Endothelial cell of umbilical vein (primary cell): ENCODE results near the gene ZBTB22. TPM values are rescaled to one million over a fixed set of nuclear protein-coding genes. Genes with fewer than 3 reads are reported as not detected.

ENCODE experiments used
- BruUV-seq: library from RNA; stranded (reverse); fragments of 400-500 nt; replicated peaks from 2 replicates; lab custom pipeline; 2021; lab: Mats Ljungman, UMichigan
- CTCF ChIA-PET: fragments of 300-600, 350-600 bp; sonication (Branson Sonifier 250); formaldehyde crosslinking; loops from one replicate; lab custom pipeline; 2021; ENCODE audit warnings: antibody characterized with exemption, inconsistent platforms; lab: Charles Lee
- POLR2A ChIA-PET: fragments of 300-600, 350-600 bp; sonication (Branson Sonifier 250); formaldehyde crosslinking; loops from one replicate; lab custom pipeline; 2021; ENCODE audit warnings: antibody characterized with exemption, inconsistent platforms; lab: Charles Lee
- DNase-seq: peaks from one replicate; pipeline ENCODE4 v3.0.0-alpha.2; 2011; ENCODE audit warnings: low read depth, low spot score
- FAIRE-seq: peaks from 2 replicates; lab custom pipeline; 2011; peaks lifted over from hg19 to GRCh38; lab: Jason Lieb, UNC
- H2AFZ ChIP-seq: 2 replicates; pipeline ENCODE4 v1.6.0; 2012; ENCODE audit warnings: low read depth, low read length, control low read depth, inconsistent platforms
- H3K27ac ChIP-seq: 2 replicates; pipeline ENCODE4 v1.5.1; 2011; ENCODE audit warnings: low read depth, mild to moderate bottlenecking, control low read depth, low read length, moderate library complexity; ENCODE audit not compliant: insufficient read depth
- H3K27me3 ChIP-seq, 2 experiments: 2 replicates each; pipeline versions ENCODE4 v1.6.0 to v1.6.1; 2011; ENCODE audit warnings: low read length in 2 of 2, mixed read lengths in 1 of 2; ENCODE audit not compliant: control insufficient read depth in 2 of 2, insufficient read depth in 2 of 2
- H3K36me3 ChIP-seq, 2 experiments: 2 replicates in 1 of 2; 3 replicates in 1 of 2; pipeline ENCODE4 v1.5.1; 2011; ENCODE audit warnings: low read length in 2 of 2, mild to moderate bottlenecking in 1 of 2, moderate library complexity in 1 of 2; ENCODE audit not compliant: control insufficient read depth in 2 of 2, insufficient read depth in 2 of 2; ENCODE audit errors: extremely low read depth in 1 of 2
- H3K4me1 ChIP-seq: 3 replicates; pipeline ENCODE4 v1.5.1; 2011; ENCODE audit warnings: mild to moderate bottlenecking, low read length; ENCODE audit not compliant: control insufficient read depth, insufficient read depth; ENCODE audit errors: extremely low read depth
- H3K4me2 ChIP-seq: 2 replicates; pipeline ENCODE4 v1.6.1; 2011; ENCODE audit warnings: low read length, control low read depth, mixed read lengths; ENCODE audit not compliant: insufficient read depth
- H3K4me3 ChIP-seq, 3 experiments: fragments of 200-600 bp in 1 of 3; sonication (generic), shearing (Covaris generic) in 1 of 3; replicated peaks in 1 of 3; 2 replicates each; pipeline ENCODE4 v1.5.1; 2011 to 2016; ENCODE audit warnings: control low read depth in 3 of 3, low read length in 3 of 3, mild to moderate bottlenecking in 2 of 3, inconsistent platforms in 1 of 3, low read depth in 1 of 3, moderate library complexity in 1 of 3; ENCODE audit not compliant: insufficient read depth in 1 of 3
- H3K79me2 ChIP-seq: 2 replicates; pipeline ENCODE4 v1.6.0; 2012; ENCODE audit warnings: low read length, inconsistent platforms; ENCODE audit not compliant: control insufficient read depth, insufficient read depth
- H3K9ac ChIP-seq: replicated peaks from 2 replicates; pipeline ENCODE3; 2011; ENCODE audit warnings: low read length, control low read depth; ENCODE audit not compliant: insufficient read depth; ENCODE audit errors: extremely low read depth
- H3K9me1 ChIP-seq: replicated peaks from 3 replicates; pipeline ENCODE4 v1.6.0; 2011; ENCODE audit warnings: mild to moderate bottlenecking, low read length; ENCODE audit not compliant: control insufficient read depth, insufficient read depth; ENCODE audit errors: extremely low read depth
- H3K9me3 ChIP-seq: replicated peaks from 2 replicates; pipeline ENCODE4 v1.5.1; 2012; ENCODE audit warnings: low read length, inconsistent platforms; ENCODE audit not compliant: control insufficient read depth, insufficient read depth
- H4K20me1 ChIP-seq: replicated peaks from 2 replicates; pipeline ENCODE3; 2011; ENCODE audit warnings: mild to moderate bottlenecking, low read length; ENCODE audit not compliant: control insufficient read depth, insufficient read depth; ENCODE audit errors: extremely low read depth
- CTCF ChIP-seq, 2 donors: IDR thresholded peaks; 1 replicate in 1 of 2; 2 replicates in 1 of 2; pipeline ENCODE4 v1.5.1; 2011; ENCODE audit warnings: low read length in 2 of 2, mild to moderate bottlenecking in 2 of 2, moderate library complexity in 2 of 2, control low read depth in 1 of 2, inconsistent platforms in 1 of 2, low read depth in 1 of 2; ENCODE audit not compliant: insufficient read depth in 1 of 2; ENCODE audit errors: extremely low read depth in 1 of 2
- EZH2 ChIP-seq: IDR thresholded peaks from 2 replicates; pipeline ENCODE4 v1.6.1; 2012; ENCODE audit warnings: borderline replicate concordance, low read depth, mild to moderate bottlenecking, moderate library complexity, low read length, inconsistent platforms; ENCODE audit not compliant: severe bottlenecking
- FOS ChIP-seq: IDR thresholded peaks from 2 replicates; pipeline ENCODE4 v1.6.1; 2011; ENCODE audit warnings: mild to moderate bottlenecking, low read length, moderate library complexity, borderline replicate concordance; ENCODE audit not compliant: insufficient read depth
- GATA2 ChIP-seq: IDR thresholded peaks from 2 replicates; pipeline ENCODE4 v1.7.0; 2011; ENCODE audit warnings: low read depth, mild to moderate bottlenecking, moderate library complexity, mixed read lengths, low read length; ENCODE audit not compliant: insufficient read length, insufficient read depth
- JUN ChIP-seq: IDR thresholded peaks from 2 replicates; pipeline ENCODE4 v1.6.1; 2011; ENCODE audit warnings: borderline replicate concordance, low read depth; ENCODE audit not compliant: insufficient read length, insufficient read depth
- MAX ChIP-seq: IDR thresholded peaks from 2 replicates; pipeline ENCODE4 v1.6.1; 2011; ENCODE audit not compliant: insufficient read depth, insufficient read length
- MYC ChIP-seq: IDR thresholded peaks from one replicate; pipeline ENCODE4 v1.6.1; 2011; ENCODE audit warnings: mild to moderate bottlenecking, low read depth, low read length
- POLR2A ChIP-seq: IDR thresholded peaks from 2 replicates; pipeline ENCODE4 v1.6.1; 2012; ENCODE audit warnings: low read depth, mild to moderate bottlenecking, control low read depth, low read length
- POLR2AphosphoS5 ChIP-seq: IDR thresholded peaks from 2 replicates; pipeline ENCODE4 v1.6.1; 2012; ENCODE audit warnings: low read depth, mild to moderate bottlenecking, control low read depth, low read length, moderate library complexity; ENCODE audit not compliant: insufficient read depth
- dilution Hi-C: fragments of 300-500 bp; cut with MboI; formaldehyde crosslinking; loops from one replicate; pipeline ENCODE4 v1.15.0; 2019; ENCODE audit warnings: low sequenced_read_pairs; ENCODE audit not compliant: extremely low pct_ligation_motif_present
- intact Hi-C: fragments of 100-400 bp; cut with micrococcal nuclease; formaldehyde crosslinking; loops from one replicate; pipeline ENCODE4 v1.10.0; 2022
- polyA plus RNA-seq, 4 experiments: library from polyadenylated mRNA; depleted of rRNA in 3 of 4; stranded (reverse) in 3 of 4; unstranded in 1 of 4; fragments of >200 nt; gene quantifications; 2 replicates each; pipeline versions ENCODE4 v1.2.1 to v1.2.3, GENCODE V29; 2011 to 2012; ENCODE audit warnings: missing spikeins in 1 of 4
- total RNA-seq: library from RNA; stranded (reverse); gene quantifications from 2 replicates; pipeline ENCODE4 v1.2.3, GENCODE V29; 2021

The ZBTB22 gene
- total and polyA plus RNA-seq, 2 donors (not counting 3 experiments of a cell fraction or from before 2014, with no cell fraction given), result 12.6 to 15.4 TPM

- H3K4me2 ChIP-seq, result peak overlapping the region; percentile 92
- H3K9me1 ChIP-seq, result no peaks in the 10 kb centered on the region
- ChIA-PET POLR2A (no interaction called here), CTCF (interaction anchor here (1.3 to 2.6 kb wide), 4 partner anchors 11 to 36 kb away, joined by 3 to 19 read pairs (median 8); partner anchors contain the start of genes B3GALT4 and RGL2)
- H3K27me3 ChIP-seq, result no peaks in the 10 kb centered on the region
- H3K4me3 ChIP-seq, result peak overlapping the region; percentile 37 to 96 (median 65)
- H3K9ac ChIP-seq, result peak overlapping the region; percentile 69
- H2AFZ ChIP-seq, result no peak overlapping the region
- H3K27ac ChIP-seq, result no peak overlapping the region
- H3K36me3 ChIP-seq, result no peaks in the 10 kb centered on the region
- H4K20me1 ChIP-seq, result no peaks in the 10 kb centered on the region
- peaks cover 16% of the 10 kb centered on the region for H3K4me1 ChIP-seq
- H3K79me2 ChIP-seq, result peaks cover 14% of the 10 kb centered on the region
- H3K9me3 ChIP-seq, result no peaks in the 10 kb centered on the region
- peak; percentile 39 for DNase-seq
- dilution Hi-C loops (no loop called here), intact Hi-C loops (loop anchor here (1.0 to 10.0 kb wide), 4 partner anchors 33 to 262 kb away; partner anchors contain the start of genes B3GALT4, HSD17B8, RXRB and SLC39A7)
- TF ChIP-seq MAX (no peak), POLR2AphosphoS5 (no peak), MYC (no peak), JUN (no peak)
- no TSS peak for BruUV-seq
- peak; percentile 31 for FAIRE-seq
These were observed 5.0 kb downstream of the ZBTB22 start for GRCh38 chr6:33312361-33313104.

- no peak overlapping the region for H3K4me3 ChIP-seq
- H3K9me1 ChIP-seq, result no peaks in the 10 kb centered on the region
- H3K9me3 ChIP-seq, result no peaks in the 10 kb centered on the region
- peaks cover 4% of the 10 kb centered on the region for H3K79me2 ChIP-seq
- CTCF ChIA-PET, result no interaction called here
- H3K36me3 ChIP-seq, result peaks cover 8 to 19% of the 10 kb centered on the region in 2 experiments
- H3K9ac ChIP-seq, result no peak overlapping the region
- no TSS peak for BruUV-seq
- H2AFZ ChIP-seq, result no peak overlapping the region
- POLR2A ChIA-PET, result no interaction called here
- no peak for DNase-seq
- H3K27me3 ChIP-seq, result no peaks in the 10 kb centered on the region
- dilution Hi-C loops (no loop called here), intact Hi-C loops (no loop called here)
- TF ChIP-seq GATA2, result no peak
- no peak for TF ChIP-seq MAX
- no peak for TF ChIP-seq POLR2AphosphoS5
- TF ChIP-seq POLR2A, result no peak
- TF ChIP-seq MYC, result no peak
- no peak for TF ChIP-seq JUN
- TF ChIP-seq CTCF (IDR thresholded peaks at IDR 0.05; ENCODE audit: extremely low read depth in 1 of 2, insufficient read depth in 1 of 2, low read depth in 1 of 2, low read length in 2 of 2), result no peak
- no peak for TF ChIP-seq FOS
- TF ChIP-seq EZH2, result no peak
- H3K27ac ChIP-seq, result no peak overlapping the region
- H4K20me1 ChIP-seq, result no peaks in the 10 kb centered on the region
- no peak for FAIRE-seq
- H3K4me1 ChIP-seq, result no peaks in the 10 kb centered on the region
- no peak overlapping the region for H3K4me2 ChIP-seq
These were observed 11.2 kb downstream of the ZBTB22 start for GRCh38 chr6:33306356-33306755.
